ENCODE data around the gene CABP1.

The CABP1 gene

GRCh38 chr12:120692524-120693033, 52.2 kb downstream of the CABP1 start:
- Histone ChIP-seq H3K27ac (ENCODE audit: low read depth, low read length) (no peak overlapping the region), H3K9ac (ENCODE audit: low read depth in 1 of 2, low read length in 2 of 2) (no peak overlapping the region), H3K4me3 (ENCODE audit: low read depth in 1 of 2, low read length in 2 of 2) (no peak overlapping the region), H3K27me3 (ENCODE audit: control insufficient read depth in 1 of 2, insufficient read depth in 2 of 2, low read length in 2 of 2) (no peaks in the 10 kb centered on the region), H3K9me3 (ENCODE audit: control insufficient read depth in 1 of 2, low read length in 2 of 2) (no peaks in the 10 kb centered on the region), H3K36me3 (ENCODE audit: control insufficient read depth in 1 of 2, insufficient read depth in 2 of 2, low read length in 2 of 2) (peaks cover 36 to 44% of the 10 kb centered on the region in 2 donors), H3K4me1 (ENCODE audit: control insufficient read depth in 1 of 2, insufficient read depth in 2 of 2, low read length in 2 of 2) (peaks cover 68 to 82% of the 10 kb centered on the region in 2 donors)

- no peaks in the 10 kb centered on the region for H3K27me3 ChIP-seq (ENCODE audit: control insufficient read depth in 1 of 2, insufficient read depth in 2 of 2, low read length in 2 of 2)
- no peak overlapping the region for H3K27ac ChIP-seq (ENCODE audit: low read depth, low read length)
- no peak overlapping the region for H3K9ac ChIP-seq (ENCODE audit: low read depth in 1 of 2, low read length in 2 of 2)
- H3K4me1 ChIP-seq (ENCODE audit: control insufficient read depth in 1 of 2, insufficient read depth in 2 of 2, low read length in 2 of 2), result peaks cover 57 to 85% of the 10 kb centered on the region in 2 donors
- H3K9me3 ChIP-seq (ENCODE audit: control insufficient read depth in 1 of 2, low read length in 2 of 2), result no peaks in the 10 kb centered on the region
- peaks cover 47 to 56% of the 10 kb centered on the region in 2 donors for H3K36me3 ChIP-seq (ENCODE audit: control insufficient read depth in 1 of 2, insufficient read depth in 2 of 2, low read length in 2 of 2)
- no peak overlapping the region for H3K4me3 ChIP-seq (ENCODE audit: low read depth in 1 of 2, low read length in 2 of 2)
Measured at GRCh38 chr12:120693848-120694247, 53.4 kb downstream of the CABP1 start.

GRCh38 chr12:120696626-120697025, 56.2 kb downstream of the CABP1 start:
- no peaks in the 10 kb centered on the region for H3K27me3 ChIP-seq (ENCODE audit: control insufficient read depth in 1 of 2, insufficient read depth in 2 of 2, low read length in 2 of 2)

GRCh38 chr12:120697344-120697743, 56.9 kb downstream of the CABP1 start:
- H3K9ac ChIP-seq (ENCODE audit: low read depth in 1 of 2, low read length in 2 of 2), result no peak overlapping the region
- H3K4me1 ChIP-seq (ENCODE audit: control insufficient read depth in 1 of 2, insufficient read depth in 2 of 2, low read length in 2 of 2), result peaks cover 24 to 59% of the 10 kb centered on the region in 2 donors
- H3K27ac ChIP-seq (ENCODE audit: low read depth, low read length), result no peak overlapping the region
- no peaks in the 10 kb centered on the region for H3K9me3 ChIP-seq (ENCODE audit: control insufficient read depth in 1 of 2, low read length in 2 of 2)
- peaks cover 73 to 91% of the 10 kb centered on the region in 2 donors for H3K36me3 ChIP-seq (ENCODE audit: control insufficient read depth in 1 of 2, insufficient read depth in 2 of 2, low read length in 2 of 2)
- H3K27me3 ChIP-seq (ENCODE audit: control insufficient read depth in 1 of 2, insufficient read depth in 2 of 2, low read length in 2 of 2), result no peaks in the 10 kb centered on the region
- no peak overlapping the region for H3K4me3 ChIP-seq (ENCODE audit: low read depth in 1 of 2, low read length in 2 of 2)

More at GRCh38 chr12:120696626-120697025, 56.2 kb downstream of the CABP1 start:
- Histone ChIP-seq H3K4me3 (ENCODE audit: low read depth in 1 of 2, low read length in 2 of 2) (no peak overlapping the region), H3K4me1 (ENCODE audit: control insufficient read depth in 1 of 2, insufficient read depth in 2 of 2, low read length in 2 of 2) (peaks cover 30 to 66% of the 10 kb centered on the region in 2 donors), H3K27ac (ENCODE audit: low read depth, low read length) (no peak overlapping the region), H3K9me3 (ENCODE audit: control insufficient read depth in 1 of 2, low read length in 2 of 2) (no peaks in the 10 kb centered on the region), H3K36me3 (ENCODE audit: control insufficient read depth in 1 of 2, insufficient read depth in 2 of 2, low read length in 2 of 2) (peaks cover 73 to 84% of the 10 kb centered on the region in 2 donors), H3K9ac (ENCODE audit: low read depth in 1 of 2, low read length in 2 of 2) (no peak overlapping the region)

- Histone ChIP-seq H3K36me3 (ENCODE audit: control insufficient read depth in 1 of 2, insufficient read depth in 2 of 2, low read length in 2 of 2) (peaks cover 79 to 97% of the 10 kb centered on the region in 2 donors), H3K27me3 (ENCODE audit: control insufficient read depth in 1 of 2, insufficient read depth in 2 of 2, low read length in 2 of 2) (no peaks in the 10 kb centered on the region), H3K27ac (ENCODE audit: low read depth, low read length) (no peak overlapping the region), H3K9me3 (ENCODE audit: control insufficient read depth in 1 of 2, low read length in 2 of 2) (no peaks in the 10 kb centered on the region), H3K9ac (ENCODE audit: low read depth in 1 of 2, low read length in 2 of 2) (no peak overlapping the region), H3K4me1 (ENCODE audit: control insufficient read depth in 1 of 2, insufficient read depth in 2 of 2, low read length in 2 of 2) (peaks cover 18 to 52% of the 10 kb centered on the region in 2 donors), H3K4me3 (ENCODE audit: low read depth in 1 of 2, low read length in 2 of 2) (no peak overlapping the region)
Measured at GRCh38 chr12:120698665-120699064, 58.2 kb downstream of the CABP1 start.

GRCh38 chr12:120699553-120699952, 59.1 kb downstream of the CABP1 start:
- no peaks in the 10 kb centered on the region for H3K9me3 ChIP-seq (ENCODE audit: control insufficient read depth in 1 of 2, low read length in 2 of 2)
- no peaks in the 10 kb centered on the region for H3K27me3 ChIP-seq (ENCODE audit: control insufficient read depth in 1 of 2, insufficient read depth in 2 of 2, low read length in 2 of 2)
- H3K4me1 ChIP-seq (ENCODE audit: control insufficient read depth in 1 of 2, insufficient read depth in 2 of 2, low read length in 2 of 2), result peaks cover 11 to 43% of the 10 kb centered on the region in 2 donors
- peaks cover 75 to 92% of the 10 kb centered on the region in 2 donors for H3K36me3 ChIP-seq (ENCODE audit: control insufficient read depth in 1 of 2, insufficient read depth in 2 of 2, low read length in 2 of 2)
- no peak overlapping the region for H3K9ac ChIP-seq (ENCODE audit: low read depth in 1 of 2, low read length in 2 of 2)
- no peak overlapping the region for H3K4me3 ChIP-seq (ENCODE audit: low read depth in 1 of 2, low read length in 2 of 2)
- no peak overlapping the region for H3K27ac ChIP-seq (ENCODE audit: low read depth, low read length)

- Histone ChIP-seq H3K4me3 (ENCODE audit: low read depth in 1 of 2, low read length in 2 of 2) (no peak overlapping the region), H3K27me3 (ENCODE audit: control insufficient read depth in 1 of 2, insufficient read depth in 2 of 2, low read length in 2 of 2) (no peaks in the 10 kb centered on the region), H3K9ac (ENCODE audit: low read depth in 1 of 2, low read length in 2 of 2) (no peak overlapping the region), H3K9me3 (ENCODE audit: control insufficient read depth in 1 of 2, low read length in 2 of 2) (no peaks in the 10 kb centered on the region), H3K36me3 (ENCODE audit: control insufficient read depth in 1 of 2, insufficient read depth in 2 of 2, low read length in 2 of 2) (peaks cover 64 to 78% of the 10 kb centered on the region in 2 donors), H3K4me1 (ENCODE audit: control insufficient read depth in 1 of 2, insufficient read depth in 2 of 2, low read length in 2 of 2) (peaks cover 0 to 32% of the 10 kb centered on the region in 2 donors), H3K27ac (ENCODE audit: low read depth, low read length) (no peak overlapping the region)
Measured at GRCh38 chr12:120700886-120701285, 60.5 kb downstream of the CABP1 start.

- no peak overlapping the region for H3K9ac ChIP-seq (ENCODE audit: low read depth in 1 of 2, low read length in 2 of 2)
- H3K36me3 ChIP-seq (ENCODE audit: control insufficient read depth in 1 of 2, insufficient read depth in 2 of 2, low read length in 2 of 2), result peaks cover 47 to 62% of the 10 kb centered on the region in 2 donors
- no peak overlapping the region for H3K27ac ChIP-seq (ENCODE audit: low read depth, low read length)
- H3K27me3 ChIP-seq (ENCODE audit: control insufficient read depth in 1 of 2, insufficient read depth in 2 of 2, low read length in 2 of 2), result no peaks in the 10 kb centered on the region
- no peak overlapping the region for H3K4me3 ChIP-seq (ENCODE audit: low read depth in 1 of 2, low read length in 2 of 2)
- peaks cover 0 to 20% of the 10 kb centered on the region in 2 donors for H3K4me1 ChIP-seq (ENCODE audit: control insufficient read depth in 1 of 2, insufficient read depth in 2 of 2, low read length in 2 of 2)
- H3K9me3 ChIP-seq (ENCODE audit: control insufficient read depth in 1 of 2, low read length in 2 of 2), result no peaks in the 10 kb centered on the region
Measured at GRCh38 chr12:120702637-120703036, 62.2 kb downstream of the CABP1 start.

GRCh38 chr12:120703311-120703942, 63.0 kb downstream of the CABP1 start:
- Histone ChIP-seq H3K27ac (ENCODE audit: low read depth, low read length) (no peak overlapping the region), H3K36me3 (ENCODE audit: control insufficient read depth in 1 of 2, insufficient read depth in 2 of 2, low read length in 2 of 2) (peaks cover 39 to 54% of the 10 kb centered on the region in 2 donors), H3K4me3 (ENCODE audit: low read depth in 1 of 2, low read length in 2 of 2) (no peak overlapping the region), H3K9ac (ENCODE audit: low read depth in 1 of 2, low read length in 2 of 2) (no peak overlapping the region), H3K4me1 (ENCODE audit: control insufficient read depth in 1 of 2, insufficient read depth in 2 of 2, low read length in 2 of 2) (peaks cover 0 to 15% of the 10 kb centered on the region in 2 donors), H3K9me3 (ENCODE audit: control insufficient read depth in 1 of 2, low read length in 2 of 2) (no peaks in the 10 kb centered on the region), H3K27me3 (ENCODE audit: control insufficient read depth in 1 of 2, insufficient read depth in 2 of 2, low read length in 2 of 2) (no peaks in the 10 kb centered on the region)

GRCh38 chr12:120705618-120706017, 65.2 kb downstream of the CABP1 start:
- Histone ChIP-seq H3K9me3 (ENCODE audit: control insufficient read depth in 1 of 2, low read length in 2 of 2) (no peaks in the 10 kb centered on the region), H3K27me3 (ENCODE audit: control insufficient read depth in 1 of 2, insufficient read depth in 2 of 2, low read length in 2 of 2) (no peaks in the 10 kb centered on the region), H3K4me3 (ENCODE audit: low read depth in 1 of 2, low read length in 2 of 2) (no peak overlapping the region), H3K36me3 (ENCODE audit: control insufficient read depth in 1 of 2, insufficient read depth in 2 of 2, low read length in 2 of 2) (peaks cover 21 to 32% of the 10 kb centered on the region in 2 donors), H3K4me1 (ENCODE audit: control insufficient read depth in 1 of 2, insufficient read depth in 2 of 2, low read length in 2 of 2) (peaks cover 12 to 13% of the 10 kb centered on the region in 2 donors), H3K9ac (ENCODE audit: low read depth in 1 of 2, low read length in 2 of 2) (no peak overlapping the region), H3K27ac (ENCODE audit: low read depth, low read length) (no peak overlapping the region)
